ENCODE data around the gene FAM227B. TPM values are rescaled to one million over a fixed set of nuclear protein-coding genes. Genes with fewer than 3 reads are reported as not detected.
A peak's percentile ranks its signal among the peaks of the same experiment; 100 is the strongest.

Gene FAM227B
- total and polyA plus RNA-seq, 3 donors from 2014 or later, result 19.0 to 36.4 (median 28.3) TPM

GRCh38 chr15:49460411-49460941 is 160.1 kb downstream of the FAM227B start:
- Histone ChIP-seq H3K4me1 (no peaks in the 10 kb centered on the region), H3K27me3 (no peaks in the 10 kb centered on the region), H3K4me3 (no peak overlapping the region), H3K36me3 (ENCODE audit: low read depth, missing control alignments) (no peaks in the 10 kb centered on the region), H3K27ac (no peak overlapping the region), H3K9me3 (no peaks in the 10 kb centered on the region)
- TF ChIP-seq CTCF (IDR thresholded peaks at IDR 0.05), result no peak
- no peak for TF ChIP-seq POLR2A (IDR thresholded peaks at IDR 0.05)
- 57 to 63% methylated on average over 2 of the region's 2 CpGs for WGBS, 2 donors
- no peak for DNase-seq
- intact Hi-C loops (cut with DNase I; ENCODE audit: low total_unique reads), result no loop called here

GRCh38 chr15:49458145-49458544 is 162.5 kb downstream of the FAM227B start:
- Histone ChIP-seq H3K9me3 (no peaks in the 10 kb centered on the region), H3K4me3 (no peak overlapping the region), H3K27ac (peak overlapping the region in 1 of 2 donors; percentile 26), H3K36me3 (ENCODE audit: low read depth, missing control alignments) (no peaks in the 10 kb centered on the region), H3K27me3 (no peaks in the 10 kb centered on the region), H3K4me1 (no peaks in the 10 kb centered on the region)
- intact Hi-C loops (cut with DNase I; ENCODE audit: low total_unique reads), result no loop called here
- no peak for DNase-seq
- WGBS, 2 donors, result 51 to 54% methylated on average over 2 of the region's 2 CpGs
- TF ChIP-seq POLR2A (IDR thresholded peaks at IDR 0.05), result no peak

GRCh38 chr15:49456166-49456565 is 164.5 kb downstream of the FAM227B start:
- TF ChIP-seq CTCF (IDR thresholded peaks at IDR 0.05), result no peak
- no peak for TF ChIP-seq POLR2A (IDR thresholded peaks at IDR 0.05)
- Histone ChIP-seq H3K9me3 (no peaks in the 10 kb centered on the region), H3K27me3 (no peaks in the 10 kb centered on the region), H3K27ac (no peak overlapping the region), H3K4me3 (no peak overlapping the region), H3K36me3 (ENCODE audit: low read depth, missing control alignments) (no peaks in the 10 kb centered on the region), H3K4me1 (no peaks in the 10 kb centered on the region)
- DNase-seq, result no peak
- intact Hi-C loops (cut with DNase I; ENCODE audit: low total_unique reads), result no loop called here

- H3K27ac ChIP-seq, result no peak overlapping the region
- 86 to 92% methylated on average over 1 of the region's 1 CpG for WGBS, 2 donors
- H3K9me3 ChIP-seq, result no peaks in the 10 kb centered on the region
- H3K4me3 ChIP-seq, result no peak overlapping the region
- no peak for DNase-seq
- no peaks in the 10 kb centered on the region for H3K4me1 ChIP-seq
- intact Hi-C loops (cut with DNase I; ENCODE audit: low total_unique reads), result no loop called here
- no peaks in the 10 kb centered on the region for H3K27me3 ChIP-seq
- TF ChIP-seq POLR2A (IDR thresholded peaks at IDR 0.05), result no peak
- no peak for TF ChIP-seq CTCF (IDR thresholded peaks at IDR 0.05)
- H3K36me3 ChIP-seq (ENCODE audit: low read depth, missing control alignments), result no peaks in the 10 kb centered on the region
These were observed 168.0 kb downstream of the FAM227B start for GRCh38 chr15:49452595-49452994.

GRCh38 chr15:49441816-49442215 is 178.8 kb downstream of the FAM227B start:
- no peaks in the 10 kb centered on the region for H3K36me3 ChIP-seq (ENCODE audit: low read depth, missing control alignments)
- 79 to 100% methylated on average over 1 of the region's 1 CpG for WGBS, 2 donors
- no peaks in the 10 kb centered on the region for H3K9me3 ChIP-seq
- H3K27ac ChIP-seq, result no peak overlapping the region
- no peaks in the 10 kb centered on the region for H3K27me3 ChIP-seq
- DNase-seq, result no peak
- no peak overlapping the region for H3K4me3 ChIP-seq
- H3K4me1 ChIP-seq, result no peaks in the 10 kb centered on the region
- TF ChIP-seq CTCF (IDR thresholded peaks at IDR 0.05) (no peak), POLR2A (IDR thresholded peaks at IDR 0.05) (no peak)
- intact Hi-C loops (cut with DNase I; ENCODE audit: low total_unique reads), result no loop called here

All from testis (tissue), 3 donors.